ENCODE results near the gene ITGB6. TPM values are rescaled to one million over a fixed set of nuclear protein-coding genes. Genes with fewer than 3 reads are reported as not detected.

The ITGB6 gene
- total RNA-seq, 4 donors from 2014 or later = 4.4 to 13.8 (median 10.0) TPM

- H3K4me1 ChIP-seq = peaks cover 2% of the 10 kb centered on the region
- DNase-seq (ENCODE audit: low spot score in 2 of 2) = no peak
- 80% methylated on average over 4 of the region's 4 CpGs for WGBS
- H3K27me3 ChIP-seq = no peaks in the 10 kb centered on the region
- H3K4me3 ChIP-seq = no peak overlapping the region
- TF ChIP-seq POLR2AphosphoS5 (IDR thresholded peaks at IDR 0.05) = no peak
- TF ChIP-seq EP300 (IDR thresholded peaks at IDR 0.05) = no peak
- H3K9me3 ChIP-seq = peaks cover 36% of the 10 kb centered on the region
- H3K36me3 ChIP-seq = no peaks in the 10 kb centered on the region
- H3K27ac ChIP-seq = no peak overlapping the region
Measured at GRCh38 chr2:160087854-160088745, 112.0 kb downstream of the ITGB6 start.

DNA sequence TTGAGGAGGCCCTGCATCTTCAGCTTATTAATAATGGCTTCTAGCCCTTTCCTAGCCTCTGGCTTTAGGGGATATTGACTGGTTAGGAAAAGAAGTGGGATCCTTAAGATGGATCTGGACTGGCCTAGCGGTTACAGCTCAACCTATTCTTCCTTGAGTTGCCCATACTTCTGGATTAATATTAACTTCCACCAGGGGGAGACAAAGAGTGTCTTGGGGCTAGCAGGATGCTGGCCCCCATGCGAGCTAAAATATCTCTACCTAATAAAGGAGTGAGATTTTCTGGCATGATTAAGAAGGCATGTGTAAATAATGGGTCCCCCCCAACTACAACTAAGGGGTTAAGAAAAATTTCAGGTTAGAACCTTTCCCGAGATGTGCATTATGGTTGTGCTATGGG is 114.4 kb downstream of the ITGB6 start:
- H3K9me3 ChIP-seq = peaks cover 36% of the 10 kb centered on the region

DNA sequence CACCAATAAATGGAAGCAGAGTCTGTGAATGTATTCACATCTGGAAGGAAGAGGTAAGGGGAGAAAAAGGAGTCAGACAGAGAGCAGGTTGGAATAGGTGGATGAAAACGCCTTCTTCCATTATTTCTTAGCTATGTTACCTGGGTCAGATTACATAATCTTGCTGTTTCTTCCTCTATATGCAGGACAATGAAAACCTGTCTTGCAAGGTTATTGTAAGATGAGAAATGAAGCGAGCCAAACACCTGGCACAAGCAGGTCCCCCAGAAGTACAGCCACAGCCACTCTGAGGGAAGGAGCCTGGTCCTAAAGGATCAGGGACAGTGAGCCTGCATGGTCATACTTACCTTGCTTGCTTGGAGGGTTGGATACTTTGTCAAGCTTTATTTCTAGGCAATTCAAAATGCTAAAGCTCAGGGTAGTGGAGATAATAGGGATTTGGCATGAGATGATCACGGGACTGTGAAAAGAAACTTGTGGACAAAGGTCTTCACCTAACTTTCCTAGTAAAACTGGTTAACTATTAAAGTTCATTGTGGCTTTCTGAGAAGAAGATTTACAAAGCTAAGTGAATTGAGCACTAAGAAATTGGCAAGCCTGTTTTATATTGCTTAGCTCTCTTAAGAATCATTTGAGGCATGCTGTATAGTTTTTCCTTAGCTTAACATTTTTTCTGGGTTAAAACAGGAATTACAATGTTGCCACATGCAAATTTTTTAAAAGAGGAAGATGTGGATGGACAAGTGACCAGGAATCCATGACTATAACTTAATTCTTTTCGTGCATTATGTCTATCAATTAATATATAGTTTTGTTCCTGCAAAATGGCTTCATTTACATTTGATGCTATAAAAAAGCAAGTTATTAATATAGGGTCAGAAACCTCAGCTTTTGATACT is 121.9 kb downstream of the ITGB6 start:
- no peak for DNase-seq (ENCODE audit: low spot score in 2 of 2)
- Histone ChIP-seq H3K36me3 (no peaks in the 10 kb centered on the region), H3K4me1 (peaks cover 12% of the 10 kb centered on the region), H3K4me3 (no peak overlapping the region), H3K9me3 (no peaks in the 10 kb centered on the region), H3K27ac (peak overlapping the region; percentile 14), H3K27me3 (no peaks in the 10 kb centered on the region)
- TF ChIP-seq EP300 (IDR thresholded peaks at IDR 0.05) (no peak), POLR2A (IDR thresholded peaks at IDR 0.05) (no peak), POLR2AphosphoS5 (IDR thresholded peaks at IDR 0.05) (no peak)
- TF ChIP-seq, protein P1, sequence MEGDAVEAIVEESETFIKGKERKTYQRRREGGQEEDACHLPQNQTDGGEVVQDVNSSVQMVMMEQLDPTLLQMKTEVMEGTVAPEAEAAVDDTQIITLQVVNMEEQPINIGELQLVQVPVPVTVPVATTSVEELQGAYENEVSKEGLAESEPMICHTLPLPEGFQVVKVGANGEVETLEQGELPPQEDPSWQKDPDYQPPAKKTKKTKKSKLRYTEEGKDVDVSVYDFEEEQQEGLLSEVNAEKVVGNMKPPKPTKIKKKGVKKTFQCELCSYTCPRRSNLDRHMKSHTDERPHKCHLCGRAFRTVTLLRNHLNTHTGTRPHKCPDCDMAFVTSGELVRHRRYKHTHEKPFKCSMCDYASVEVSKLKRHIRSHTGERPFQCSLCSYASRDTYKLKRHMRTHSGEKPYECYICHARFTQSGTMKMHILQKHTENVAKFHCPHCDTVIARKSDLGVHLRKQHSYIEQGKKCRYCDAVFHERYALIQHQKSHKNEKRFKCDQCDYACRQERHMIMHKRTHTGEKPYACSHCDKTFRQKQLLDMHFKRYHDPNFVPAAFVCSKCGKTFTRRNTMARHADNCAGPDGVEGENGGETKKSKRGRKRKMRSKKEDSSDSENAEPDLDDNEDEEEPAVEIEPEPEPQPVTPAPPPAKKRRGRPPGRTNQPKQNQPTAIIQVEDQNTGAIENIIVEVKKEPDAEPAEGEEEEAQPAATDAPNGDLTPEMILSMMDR (IDR thresholded peaks at IDR 0.05) = no peak
- 69% methylated on average over 4 of the region's 4 CpGs for WGBS

More for the DNA sequence above, 114.4 kb downstream of the ITGB6 start:
- TF ChIP-seq POLR2AphosphoS5 (IDR thresholded peaks at IDR 0.05) = no peak
- TF ChIP-seq EP300 (IDR thresholded peaks at IDR 0.05) = no peak
- TF ChIP-seq, protein P1 (IDR thresholded peaks at IDR 0.05) = no peak
- no peak for TF ChIP-seq POLR2A (IDR thresholded peaks at IDR 0.05)
- WGBS = 84% methylated on average over 3 of the region's 3 CpGs
- Histone ChIP-seq H3K27me3 (no peaks in the 10 kb centered on the region), H3K4me3 (no peak overlapping the region), H3K27ac (no peak overlapping the region), H3K4me1 (no peaks in the 10 kb centered on the region), H3K36me3 (no peaks in the 10 kb centered on the region)
- DNase-seq (ENCODE audit: low spot score in 2 of 2) = no peak

DNA sequence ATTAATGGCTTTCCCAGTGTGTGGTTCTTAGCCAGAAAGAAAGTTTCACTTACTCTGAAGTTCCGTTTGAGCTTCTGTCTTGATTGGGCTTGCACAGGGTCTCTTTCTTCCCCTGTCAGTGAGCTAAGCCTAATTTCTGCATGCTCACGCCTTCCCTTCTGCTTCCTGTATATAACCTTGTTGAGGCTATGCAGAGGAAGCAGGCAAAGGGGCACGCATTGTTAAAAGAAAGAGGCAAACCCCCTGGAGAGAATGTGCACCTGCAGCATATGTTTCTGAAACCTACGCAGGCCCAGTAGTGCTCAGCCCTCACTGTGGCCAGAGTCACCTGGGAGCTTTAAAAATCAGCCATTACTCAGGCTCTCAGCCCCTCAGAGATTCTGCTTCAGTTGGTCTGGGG is 123.2 kb downstream of the ITGB6 start:
- TF ChIP-seq EP300 (IDR thresholded peaks at IDR 0.05) (no peak), POLR2AphosphoS5 (IDR thresholded peaks at IDR 0.05) (no peak), POLR2A (IDR thresholded peaks at IDR 0.05) (no peak)
- TF ChIP-seq, protein P1 (IDR thresholded peaks at IDR 0.05) = no peak
- Histone ChIP-seq H3K4me3 (no peak overlapping the region), H3K9me3 (no peaks in the 10 kb centered on the region), H3K36me3 (no peaks in the 10 kb centered on the region), H3K4me1 (peaks cover 12% of the 10 kb centered on the region), H3K27me3 (no peaks in the 10 kb centered on the region), H3K27ac (peak overlapping the region; percentile 24)
- DNase-seq (ENCODE audit: low spot score in 2 of 2) = no peak
- 66% methylated on average over 4 of the region's 4 CpGs for WGBS

GRCh38 chr2:160076241-160076640 is 123.8 kb downstream of the ITGB6 start:
- Histone ChIP-seq H3K36me3 (no peaks in the 10 kb centered on the region), H3K4me3 (no peak overlapping the region), H3K27me3 (no peaks in the 10 kb centered on the region), H3K9me3 (no peaks in the 10 kb centered on the region), H3K4me1 (peaks cover 12% of the 10 kb centered on the region), H3K27ac (no peak overlapping the region)
- 85% methylated on average over 2 of the region's 2 CpGs for WGBS
- no peak for DNase-seq (ENCODE audit: low spot score in 2 of 2)
- TF ChIP-seq, protein P1 (IDR thresholded peaks at IDR 0.05) = no peak
- TF ChIP-seq EP300 (IDR thresholded peaks at IDR 0.05) = no peak
